Spinal cord (tissue), 10 donors: ENCODE measurements around the gene MTUS2. TPM values are rescaled to one million over a fixed set of nuclear protein-coding genes. Genes with fewer than 3 reads are reported as not detected.

Experiments
- DNase-seq, 6 donors: peaks; one replicate each; pipeline versions ENCODE4 v3.0.0 to v3.0.0-alpha.2; 2013 to 2015; ENCODE audit warnings: low spot score in 6 of 6, low read depth in 4 of 6
- H3K27ac ChIP-seq: one replicate; pipeline ENCODE4 v1.5.1; 2013; ENCODE audit warnings: low read depth, low read length, control low read depth
- H3K27me3 ChIP-seq: one replicate; pipeline ENCODE4 v1.6.1; 2013; ENCODE audit warnings: low read length; ENCODE audit not compliant: control insufficient read depth, insufficient read depth
- H3K36me3 ChIP-seq: one replicate; pipeline ENCODE4 v1.6.1; 2013; ENCODE audit warnings: low read length; ENCODE audit not compliant: control insufficient read depth, insufficient read depth
- H3K4me1 ChIP-seq: one replicate; pipeline ENCODE4 v1.6.1; 2013; ENCODE audit warnings: low read length; ENCODE audit not compliant: control insufficient read depth, insufficient read depth
- H3K4me3 ChIP-seq: one replicate; pipeline ENCODE4 v1.5.1; 2013; ENCODE audit warnings: low read depth, low read length, control low read depth
- H3K9me3 ChIP-seq: one replicate; pipeline ENCODE4 v1.6.1; 2013; ENCODE audit warnings: low read length; ENCODE audit not compliant: control insufficient read depth, insufficient read depth
- WGBS: methylation state at CpG from one replicate; pipeline ENCODE4 v1.1.5; 2013; ENCODE audit warnings: missing lambda C conversion rate; ENCODE audit not compliant: insufficient coverage; 5-methylcytosine and 5-hydroxymethylcytosine counted together
- polyA plus RNA-seq, 2 donors: library from polyadenylated mRNA; unstranded; fragments of 120-200 nt; gene quantifications; one replicate each; pipeline ENCODE4 v1.2.1, GENCODE V29; 2013; ENCODE audit not compliant: insufficient read length in 2 of 2
- total RNA-seq, 2 donors: library from RNA; depleted of rRNA in 1 of 2; stranded (reverse); fragments of 120-200 nt in 1 of 2; fragments of >200 nt in 1 of 2; gene quantifications; one replicate each; pipeline versions ENCODE4 v1.2.3 to v1.2.4, GENCODE V29; 2013 to 2014
- donor health status: healthy.

The MTUS2 gene
- total and polyA plus RNA-seq, 4 donors = 4.6 to 12.5 (median 10.1) TPM

DNA sequence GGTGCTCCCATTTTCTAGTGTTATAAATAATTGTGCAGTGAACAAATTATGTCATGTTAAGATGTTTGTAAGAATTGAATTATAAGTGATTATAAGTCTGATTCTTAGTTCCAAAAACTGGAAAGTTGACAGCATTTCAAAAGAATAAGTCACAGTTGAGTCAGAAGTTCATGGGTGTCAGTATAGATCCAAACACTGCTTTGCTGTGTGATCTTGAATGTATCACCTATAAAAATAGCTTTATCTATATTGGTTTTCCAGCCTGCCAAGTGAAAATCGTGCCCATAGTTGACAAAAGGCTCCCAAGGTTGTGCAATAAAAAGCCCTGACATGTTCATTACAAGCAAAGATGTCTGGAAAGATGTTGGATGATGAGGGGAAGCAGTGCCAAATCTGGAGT is 336.0 kb downstream of the MTUS2 start:
- no peak for DNase-seq
- 100% methylated on average over 1 of the region's 1 CpG for WGBS

DNA sequence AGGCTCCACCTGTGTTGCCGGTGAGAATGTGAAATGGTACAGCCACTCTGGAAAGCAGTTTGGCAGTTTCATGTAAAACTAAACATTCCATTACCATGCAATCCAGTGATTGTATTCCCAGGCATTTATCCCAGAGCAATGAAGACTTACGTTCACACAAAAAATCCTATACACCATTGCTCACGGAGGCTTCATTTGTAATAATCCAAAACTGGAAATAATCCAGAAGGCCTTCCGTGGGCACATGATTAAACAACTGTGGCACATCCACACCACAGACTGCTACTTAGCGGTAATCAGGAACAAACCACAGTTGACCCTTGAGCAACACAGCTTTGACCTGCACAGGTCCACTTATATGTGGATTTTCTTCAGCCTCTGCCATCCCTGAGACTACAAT is 339.7 kb downstream of the MTUS2 start:
- 76% methylated on average over 5 of the region's 5 CpGs for WGBS

More for the DNA sequence above, 336.0 kb downstream of the MTUS2 start:
- H3K4me3 ChIP-seq = no peak overlapping the region
- no peaks in the 10 kb centered on the region for H3K4me1 ChIP-seq
- no peaks in the 10 kb centered on the region for H3K27me3 ChIP-seq
- H3K36me3 ChIP-seq = no peaks in the 10 kb centered on the region
- H3K27ac ChIP-seq = no peak overlapping the region
- H3K9me3 ChIP-seq = no peaks in the 10 kb centered on the region

DNA sequence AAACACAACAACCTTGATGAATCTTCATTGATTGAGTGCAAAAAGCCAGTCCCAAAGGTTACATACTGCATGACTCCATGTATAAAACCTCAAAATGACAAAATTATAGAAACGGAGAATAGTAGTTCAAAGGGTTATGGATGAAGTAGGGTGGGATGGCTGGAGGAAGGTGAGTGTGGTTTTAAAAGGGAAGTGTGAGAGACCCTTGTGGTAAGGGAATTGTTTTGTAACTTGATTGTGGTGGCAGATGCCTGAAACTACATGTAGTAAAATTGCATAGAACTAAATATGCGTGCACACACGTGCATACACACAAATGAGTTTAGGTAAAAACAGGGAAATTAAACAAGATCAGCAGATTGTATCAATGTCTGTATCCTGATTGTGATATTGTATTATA is 340.7 kb downstream of the MTUS2 start:
- no peak for DNase-seq
- Histone ChIP-seq H3K27ac (no peak overlapping the region), H3K4me3 (no peak overlapping the region), H3K27me3 (no peaks in the 10 kb centered on the region), H3K9me3 (no peaks in the 10 kb centered on the region), H3K36me3 (no peaks in the 10 kb centered on the region), H3K4me1 (no peaks in the 10 kb centered on the region)
- 89% methylated on average over 1 of the region's 3 CpGs for WGBS

More for the DNA sequence above, 339.7 kb downstream of the MTUS2 start:
- Histone ChIP-seq H3K27me3 (no peaks in the 10 kb centered on the region), H3K9me3 (no peaks in the 10 kb centered on the region), H3K4me3 (no peak overlapping the region), H3K4me1 (no peaks in the 10 kb centered on the region), H3K27ac (no peak overlapping the region), H3K36me3 (no peaks in the 10 kb centered on the region)
- DNase-seq = no peak

DNA sequence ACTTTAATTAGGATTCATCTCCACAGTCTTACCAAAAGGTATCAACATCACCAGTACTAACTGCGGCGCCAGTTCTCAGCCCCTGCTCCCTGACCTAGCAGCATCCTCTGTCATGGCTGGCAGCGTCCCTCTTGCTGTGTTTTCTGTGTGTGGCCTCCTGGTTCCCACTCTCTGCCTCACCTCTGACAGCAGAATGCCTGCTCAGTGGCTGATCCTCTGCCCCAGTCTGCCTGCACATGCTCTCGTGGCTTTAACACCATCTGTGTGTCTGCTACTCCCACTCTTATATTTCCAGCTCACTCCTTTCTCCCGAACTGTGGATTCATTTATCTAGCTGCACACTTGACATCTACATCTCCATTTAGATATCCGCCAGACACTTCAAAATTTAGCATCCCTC is 341.5 kb downstream of the MTUS2 start:
- H3K9me3 ChIP-seq = no peaks in the 10 kb centered on the region
- WGBS = 60% methylated on average over 6 of the region's 6 CpGs
- peak in 2 of 6 donors; percentile 5 to 21 for DNase-seq
- no peaks in the 10 kb centered on the region for H3K27me3 ChIP-seq
- H3K36me3 ChIP-seq = no peaks in the 10 kb centered on the region
- no peaks in the 10 kb centered on the region for H3K4me1 ChIP-seq
- no peak overlapping the region for H3K27ac ChIP-seq
- H3K4me3 ChIP-seq = no peak overlapping the region

DNA sequence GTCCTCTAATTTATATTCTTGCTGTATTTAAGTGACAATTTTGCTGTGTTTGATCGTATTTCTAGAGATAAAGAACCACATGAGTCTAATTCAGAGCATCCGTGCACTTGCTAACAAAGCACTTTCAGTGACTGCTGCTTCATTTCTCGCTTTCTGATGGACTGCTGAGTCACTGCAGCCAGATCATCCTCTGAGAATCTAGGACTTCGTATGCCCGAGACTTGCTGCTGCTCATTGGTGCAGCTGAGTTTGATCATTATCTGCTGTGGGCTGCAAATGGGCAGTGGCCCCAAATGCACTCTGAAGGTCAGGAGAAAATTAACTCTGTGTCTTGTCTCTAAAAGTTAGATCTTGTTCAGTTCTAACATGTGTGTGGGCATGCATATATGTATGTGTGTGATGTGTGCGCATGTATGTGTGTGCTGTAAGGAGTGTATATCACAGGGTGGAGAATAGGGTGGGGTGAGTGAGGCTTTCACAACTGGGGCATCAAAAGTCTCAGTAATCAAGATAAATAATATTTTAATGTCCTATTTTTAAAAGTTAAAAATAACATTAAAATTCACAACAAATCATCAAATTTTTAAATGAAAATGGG is 342.6 kb downstream of the MTUS2 start:
- 49% methylated on average over 3 of the region's 6 CpGs for WGBS
- no peaks in the 10 kb centered on the region for H3K9me3 ChIP-seq
- no peak overlapping the region for H3K27ac ChIP-seq
- H3K4me3 ChIP-seq = no peak overlapping the region
- H3K4me1 ChIP-seq = no peaks in the 10 kb centered on the region
- peak in 2 of 6 donors; percentile 6 to 54 for DNase-seq
- H3K27me3 ChIP-seq = no peaks in the 10 kb centered on the region
- no peaks in the 10 kb centered on the region for H3K36me3 ChIP-seq

DNA sequence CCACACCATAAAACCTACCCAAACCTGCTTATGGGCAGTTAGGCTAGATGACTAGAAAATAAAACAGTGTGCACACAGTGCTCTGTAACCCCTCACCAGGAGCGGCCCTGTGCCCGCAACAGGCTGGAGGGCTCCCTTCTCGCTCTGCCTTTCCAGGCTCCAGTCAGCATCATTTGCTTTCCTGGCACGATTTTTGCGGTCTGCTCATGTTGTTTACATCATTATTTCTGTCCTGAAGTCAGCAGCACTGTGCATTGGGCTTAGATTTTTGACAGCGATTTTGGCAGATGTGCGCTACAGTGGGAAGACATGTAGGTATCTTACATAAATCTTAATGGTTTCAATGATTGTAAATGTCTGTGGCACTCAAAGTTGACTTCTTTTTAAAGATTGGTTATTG is 344.0 kb downstream of the MTUS2 start:
- Histone ChIP-seq H3K4me3 (no peak overlapping the region), H3K27me3 (no peaks in the 10 kb centered on the region), H3K4me1 (no peaks in the 10 kb centered on the region), H3K9me3 (no peaks in the 10 kb centered on the region), H3K36me3 (no peaks in the 10 kb centered on the region), H3K27ac (no peak overlapping the region)
- DNase-seq = peak in 1 of 6 donors; percentile 52
- 75% methylated on average over 7 of the region's 7 CpGs for WGBS

DNA sequence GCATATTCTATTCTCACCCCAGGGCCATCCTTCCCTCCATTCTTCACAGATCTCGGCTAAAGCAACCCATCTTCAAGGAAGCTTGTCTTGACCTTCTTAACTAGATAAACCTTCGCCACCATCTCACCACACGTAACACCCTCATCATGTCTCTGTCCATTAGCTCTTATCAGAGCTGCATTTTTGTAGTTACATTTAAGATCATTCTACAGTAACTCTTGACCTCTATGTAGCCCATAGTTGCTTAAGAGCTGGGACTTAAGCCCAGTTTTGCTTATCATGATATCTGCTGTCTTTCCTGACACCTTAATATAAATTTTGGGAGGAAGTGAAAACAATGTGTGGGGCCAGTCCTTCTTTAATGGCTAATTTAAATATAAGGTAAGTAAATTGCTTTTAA is 345.1 kb downstream of the MTUS2 start:
- Histone ChIP-seq H3K36me3 (no peaks in the 10 kb centered on the region), H3K9me3 (no peaks in the 10 kb centered on the region), H3K4me1 (no peaks in the 10 kb centered on the region), H3K4me3 (no peak overlapping the region), H3K27ac (no peak overlapping the region), H3K27me3 (no peaks in the 10 kb centered on the region)
- no peak for DNase-seq
- WGBS = 89% methylated on average over 3 of the region's 3 CpGs

DNA sequence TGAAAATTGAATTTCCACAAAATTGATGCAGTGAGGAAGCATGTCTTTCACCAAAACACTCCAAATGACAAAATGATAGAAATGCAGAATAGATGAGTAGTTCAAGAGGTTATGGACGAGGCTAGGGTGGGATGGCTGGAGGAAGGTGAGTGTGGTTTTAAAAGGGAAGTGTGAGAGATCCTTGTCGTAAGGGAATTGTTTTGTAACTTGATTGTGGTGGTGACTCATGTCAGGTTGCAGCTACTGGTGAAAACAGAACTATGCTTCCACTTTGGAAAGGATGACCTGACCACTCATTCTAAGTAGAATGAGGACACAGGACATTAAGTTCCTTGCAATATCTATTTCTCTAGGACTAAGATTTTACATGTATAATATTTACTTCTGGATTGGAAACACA is 345.7 kb downstream of the MTUS2 start:
- Histone ChIP-seq H3K4me3 (no peak overlapping the region), H3K4me1 (no peaks in the 10 kb centered on the region), H3K27me3 (no peaks in the 10 kb centered on the region), H3K36me3 (no peaks in the 10 kb centered on the region), H3K27ac (no peak overlapping the region), H3K9me3 (no peaks in the 10 kb centered on the region)
- 65% methylated on average over 2 of the region's 2 CpGs for WGBS
- no peak for DNase-seq

DNA sequence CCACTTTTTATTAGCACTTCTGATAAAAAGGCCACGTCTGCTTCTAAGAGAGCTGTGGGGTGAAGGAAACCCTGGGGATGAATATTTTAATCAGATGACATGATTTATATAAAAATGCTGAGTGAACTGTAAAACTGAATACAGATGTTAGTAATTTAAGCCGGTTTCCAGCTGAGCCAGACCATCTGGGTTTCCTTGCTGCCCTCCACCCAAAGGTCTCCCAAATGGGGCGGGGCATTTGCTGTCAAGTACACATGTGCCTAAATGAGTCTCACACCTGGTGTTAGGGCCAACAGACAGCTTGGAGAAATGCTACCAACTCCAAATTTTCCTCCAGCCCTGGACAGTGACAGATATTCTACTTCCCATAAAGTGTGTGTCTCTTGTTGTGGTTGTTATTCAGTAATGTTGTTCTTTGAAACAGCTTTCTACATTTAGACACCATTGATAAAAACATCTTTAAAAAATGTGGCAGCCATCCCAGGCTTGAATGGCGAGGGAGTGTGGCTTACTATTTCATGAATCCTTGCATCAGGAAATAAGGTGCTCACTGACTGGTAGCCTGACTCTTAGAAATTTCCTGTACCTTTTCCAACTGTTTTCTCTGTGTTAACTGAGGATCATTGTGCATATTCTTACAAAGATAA is 350.4 kb downstream of the MTUS2 start:
- no peak for DNase-seq
- no peak overlapping the region for H3K27ac ChIP-seq
- H3K36me3 ChIP-seq = no peaks in the 10 kb centered on the region
- no peaks in the 10 kb centered on the region for H3K4me1 ChIP-seq
- H3K9me3 ChIP-seq = no peaks in the 10 kb centered on the region
- no peaks in the 10 kb centered on the region for H3K27me3 ChIP-seq
- WGBS = 82% methylated on average over 4 of the region's 4 CpGs
- H3K4me3 ChIP-seq = no peak overlapping the region

DNA sequence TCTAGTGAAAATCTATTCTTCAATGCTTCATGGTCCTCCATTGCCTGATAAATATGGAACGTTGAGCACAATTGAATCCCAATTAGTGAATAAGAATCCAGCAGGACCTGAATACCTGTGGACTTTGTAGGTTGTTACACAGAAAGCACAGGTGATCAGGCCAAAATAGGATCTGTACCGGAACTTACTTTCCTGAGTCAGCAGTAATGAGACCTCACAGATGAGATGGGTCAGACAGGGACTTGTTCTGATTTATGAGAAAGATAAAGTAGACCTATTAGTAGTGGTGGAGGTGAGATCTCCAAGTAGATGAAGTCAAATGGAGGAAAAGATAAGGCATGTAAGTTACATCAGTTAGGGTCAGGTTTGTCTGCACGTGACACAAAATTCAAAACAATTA is 351.1 kb downstream of the MTUS2 start:
- no peak overlapping the region for H3K27ac ChIP-seq
- no peaks in the 10 kb centered on the region for H3K9me3 ChIP-seq
- no peaks in the 10 kb centered on the region for H3K36me3 ChIP-seq
- no peaks in the 10 kb centered on the region for H3K27me3 ChIP-seq
- H3K4me3 ChIP-seq = no peak overlapping the region
- no peak for DNase-seq
- WGBS = 94% methylated on average over 2 of the region's 3 CpGs
- no peaks in the 10 kb centered on the region for H3K4me1 ChIP-seq
